ENCODE data around the gene PLXNA4.

The PLXNA4 gene

GRCh38 chr7:132250480-132251326 lies 325.6 kb downstream of the PLXNA4 start:
- Mint-ChIP-seq H3K36me3 (no peaks in the 10 kb centered on the region), H3K9me3 (no peaks in the 10 kb centered on the region), H3K4me1 (no peaks in the 10 kb centered on the region), H3K27ac (no peak overlapping the region), H3K4me3 (no peak overlapping the region), H3K27me3 (peaks cover 6% of the 10 kb centered on the region)

GRCh38 chr7:132249256-132249971 lies 326.9 kb downstream of the PLXNA4 start:
- Mint-ChIP-seq H3K27ac (no peak overlapping the region), H3K27me3 (peaks cover 6% of the 10 kb centered on the region), H3K4me3 (no peak overlapping the region), H3K9me3 (no peaks in the 10 kb centered on the region), H3K4me1 (no peaks in the 10 kb centered on the region), H3K36me3 (no peaks in the 10 kb centered on the region)

- Mint-ChIP-seq H3K4me3 (no peak overlapping the region), H3K27me3 (peaks cover 6% of the 10 kb centered on the region), H3K9me3 (no peaks in the 10 kb centered on the region), H3K36me3 (no peaks in the 10 kb centered on the region), H3K27ac (no peak overlapping the region), H3K4me1 (no peaks in the 10 kb centered on the region)
Measured at GRCh38 chr7:132248841-132249240, 327.4 kb downstream of the PLXNA4 start.

GRCh38 chr7:132247995-132248618 lies 328.2 kb downstream of the PLXNA4 start:
- Mint-ChIP-seq H3K27me3 (peaks cover 5% of the 10 kb centered on the region), H3K36me3 (no peaks in the 10 kb centered on the region), H3K4me1 (no peaks in the 10 kb centered on the region), H3K27ac (no peak overlapping the region), H3K4me3 (no peak overlapping the region), H3K9me3 (no peaks in the 10 kb centered on the region)

GRCh38 chr7:132246591-132246990 lies 329.7 kb downstream of the PLXNA4 start:
- H3K36me3 Mint-ChIP-seq, result no peaks in the 10 kb centered on the region
- H3K9me3 Mint-ChIP-seq, result no peaks in the 10 kb centered on the region
- no peaks in the 10 kb centered on the region for H3K4me1 Mint-ChIP-seq
- H3K27me3 Mint-ChIP-seq, result peaks cover 5% of the 10 kb centered on the region
- H3K27ac Mint-ChIP-seq, result no peak overlapping the region
- H3K4me3 Mint-ChIP-seq, result no peak overlapping the region

GRCh38 chr7:132245539-132245938 lies 330.7 kb downstream of the PLXNA4 start:
- Mint-ChIP-seq H3K36me3 (no peaks in the 10 kb centered on the region), H3K4me3 (no peak overlapping the region), H3K9me3 (no peaks in the 10 kb centered on the region), H3K27me3 (peaks cover 4% of the 10 kb centered on the region), H3K27ac (no peak overlapping the region), H3K4me1 (no peaks in the 10 kb centered on the region)

GRCh38 chr7:132244903-132245480 lies 331.3 kb downstream of the PLXNA4 start:
- Mint-ChIP-seq H3K4me3 (no peak overlapping the region), H3K9me3 (no peaks in the 10 kb centered on the region), H3K4me1 (no peaks in the 10 kb centered on the region), H3K27ac (no peak overlapping the region), H3K36me3 (no peaks in the 10 kb centered on the region), H3K27me3 (peaks cover 4% of the 10 kb centered on the region)

- no peak overlapping the region for H3K4me3 Mint-ChIP-seq
- no peaks in the 10 kb centered on the region for H3K9me3 Mint-ChIP-seq
- H3K4me1 Mint-ChIP-seq, result no peaks in the 10 kb centered on the region
- no peaks in the 10 kb centered on the region for H3K36me3 Mint-ChIP-seq
- H3K27ac Mint-ChIP-seq, result no peak overlapping the region
- peaks cover 4% of the 10 kb centered on the region for H3K27me3 Mint-ChIP-seq
Measured at GRCh38 chr7:132243463-132243862, 332.8 kb downstream of the PLXNA4 start.

- H3K4me1 Mint-ChIP-seq, result no peaks in the 10 kb centered on the region
- no peaks in the 10 kb centered on the region for H3K9me3 Mint-ChIP-seq
- H3K4me3 Mint-ChIP-seq, result no peak overlapping the region
- H3K36me3 Mint-ChIP-seq, result no peaks in the 10 kb centered on the region
- H3K27me3 Mint-ChIP-seq, result peaks cover 4% of the 10 kb centered on the region
- H3K27ac Mint-ChIP-seq, result no peak overlapping the region
Measured at GRCh38 chr7:132243051-132243450, 333.2 kb downstream of the PLXNA4 start.

- Mint-ChIP-seq H3K4me1 (no peaks in the 10 kb centered on the region), H3K27me3 (peaks cover 4% of the 10 kb centered on the region), H3K9me3 (no peaks in the 10 kb centered on the region), H3K36me3 (no peaks in the 10 kb centered on the region), H3K27ac (no peak overlapping the region), H3K4me3 (no peak overlapping the region)
Measured at GRCh38 chr7:132242192-132242812, 334.0 kb downstream of the PLXNA4 start.

GRCh38 chr7:132240821-132241422 lies 335.3 kb downstream of the PLXNA4 start:
- Mint-ChIP-seq H3K36me3 (no peaks in the 10 kb centered on the region), H3K9me3 (no peaks in the 10 kb centered on the region), H3K27me3 (no peaks in the 10 kb centered on the region), H3K4me1 (no peaks in the 10 kb centered on the region), H3K27ac (no peak overlapping the region), H3K4me3 (no peak overlapping the region)

- H3K36me3 Mint-ChIP-seq, result no peaks in the 10 kb centered on the region
- no peaks in the 10 kb centered on the region for H3K27me3 Mint-ChIP-seq
- no peak overlapping the region for H3K27ac Mint-ChIP-seq
- H3K9me3 Mint-ChIP-seq, result no peaks in the 10 kb centered on the region
- no peaks in the 10 kb centered on the region for H3K4me1 Mint-ChIP-seq
- H3K4me3 Mint-ChIP-seq, result no peak overlapping the region
Measured at GRCh38 chr7:132240262-132240661, 336.0 kb downstream of the PLXNA4 start.

GRCh38 chr7:132239422-132239994 lies 336.8 kb downstream of the PLXNA4 start:
- Mint-ChIP-seq H3K27me3 (no peaks in the 10 kb centered on the region), H3K9me3 (no peaks in the 10 kb centered on the region), H3K4me1 (no peaks in the 10 kb centered on the region), H3K27ac (no peak overlapping the region), H3K36me3 (no peaks in the 10 kb centered on the region), H3K4me3 (no peak overlapping the region)

GRCh38 chr7:132234711-132235110 lies 341.6 kb downstream of the PLXNA4 start:
- Mint-ChIP-seq H3K4me3 (no peak overlapping the region), H3K27ac (no peak overlapping the region), H3K9me3 (no peaks in the 10 kb centered on the region), H3K4me1 (no peaks in the 10 kb centered on the region), H3K27me3 (no peaks in the 10 kb centered on the region), H3K36me3 (no peaks in the 10 kb centered on the region)

GRCh38 chr7:132232406-132232805 lies 343.9 kb downstream of the PLXNA4 start:
- no peak overlapping the region for H3K27ac Mint-ChIP-seq

More at GRCh38 chr7:132232406-132232805, 343.9 kb downstream of the PLXNA4 start:
- Mint-ChIP-seq H3K9me3 (no peaks in the 10 kb centered on the region), H3K4me1 (no peaks in the 10 kb centered on the region), H3K4me3 (no peak overlapping the region), H3K27me3 (no peaks in the 10 kb centered on the region), H3K36me3 (no peaks in the 10 kb centered on the region)
